Thyroid gland (tissue), 4 donors: ENCODE measurements around the gene H1-8. TPM values are rescaled to one million over a fixed set of nuclear protein-coding genes. Genes with fewer than 3 reads are reported as not detected.

ENCODE experiments used
- DNase-seq, 2 donors: peaks; one replicate each; pipeline ENCODE4 v3.0.0-alpha.2; 2019
- H3K27ac ChIP-seq, 3 donors: fragments of 200-600 bp; sonication (generic); 1 replicate in 2 of 3; 2 replicates in 1 of 3; pipeline ENCODE4 v1.5.1; 2016 to 2019; ENCODE audit warnings: mild to moderate bottlenecking in 1 of 3, moderate library complexity in 1 of 3
- H3K27me3 ChIP-seq: fragments of 200-600 bp; sonication (generic); one replicate; pipeline ENCODE4 v1.5.1; 2019
- H3K36me3 ChIP-seq, 2 donors: fragments of 200-600 bp; sonication (generic); one replicate each; pipeline ENCODE4 v1.5.1; 2016 to 2019
- H3K4me1 ChIP-seq, 2 donors: fragments of 200-600 bp; sonication (generic); one replicate each; pipeline ENCODE4 v1.5.1; 2017 to 2019
- H3K4me3 ChIP-seq, 3 donors: fragments of 200-600 bp; sonication (generic); replicated peaks in 1 of 3; 1 replicate in 2 of 3; 2 replicates in 1 of 3; pipeline ENCODE4 v1.5.1; 2016; ENCODE audit warnings: mild to moderate bottlenecking in 1 of 3
- H3K9me3 ChIP-seq: fragments of 200-600 bp; sonication (generic); one replicate; pipeline ENCODE4 v1.5.1; 2017
- CTCF ChIP-seq, 6 experiments: fragments of 200-600 bp in 3 of 6; fragments of 450-650 bp in 3 of 6; sonication (generic) in 3 of 6; IDR thresholded peaks; one replicate each; pipeline ENCODE4 v1.5.1; 2016 to 2019; ENCODE audit warnings: antibody characterized with exemption in 6 of 6, mild to moderate bottlenecking in 2 of 6, inconsistent platforms in 1 of 6, moderate library complexity in 1 of 6
- POLR2A ChIP-seq, 2 donors: fragments of 450-650 bp; IDR thresholded peaks; one replicate each; pipeline ENCODE4 v1.6.1; 2017; ENCODE audit warnings: antibody characterized with exemption in 2 of 2, mild to moderate bottlenecking in 2 of 2, moderate library complexity in 1 of 2
- WGBS, 2 donors: methylation state at CpG; one replicate each; pipeline ENCODE4 v1.1.5; 2017; 5-methylcytosine and 5-hydroxymethylcytosine counted together
- intact Hi-C: fragments of 100-400 bp; cut with DNase I; formaldehyde crosslinking; loops from one replicate; pipeline ENCODE4 v1.15.1; 2023
- total RNA-seq, 4 donors: library from RNA; depleted of rRNA; stranded (reverse); fragments of >200 nt; gene quantifications; one replicate each; pipeline ENCODE4 v1.2.3, GENCODE V29; 2016

The H1-8 gene
- total RNA-seq, 4 donors from 2014 or later = not detected

DNA sequence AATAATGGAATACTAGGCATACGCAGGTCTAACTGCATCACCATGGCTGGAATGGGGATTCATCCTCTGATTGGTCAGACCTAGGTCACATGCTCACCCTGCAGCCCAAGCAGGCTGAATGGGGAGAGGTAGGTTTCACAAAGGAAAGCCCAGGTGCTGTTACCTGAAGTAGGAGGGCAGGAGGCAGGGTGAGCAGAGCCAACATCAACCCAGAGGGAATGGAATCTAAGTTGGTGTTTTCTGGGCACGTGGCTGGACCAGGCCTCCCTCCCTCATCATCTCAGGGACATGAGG, 6.7 kb upstream of the H1-8 start:
- H3K27ac ChIP-seq = no peak overlapping the region
- no peak for DNase-seq
- no peaks in the 10 kb centered on the region for H3K9me3 ChIP-seq
- intact Hi-C loops = no loop called here
- H3K4me1 ChIP-seq = peaks cover 6 to 19% of the 10 kb centered on the region in 2 donors
- no peak overlapping the region for H3K4me3 ChIP-seq
- H3K27me3 ChIP-seq = no peaks in the 10 kb centered on the region
- H3K36me3 ChIP-seq = no peaks in the 10 kb centered on the region
- TF ChIP-seq CTCF (IDR thresholded peaks at IDR 0.05) (no peak), POLR2A (IDR thresholded peaks at IDR 0.05) (no peak)
- WGBS, 2 donors = 80 to 100% methylated on average over 2 of the region's 2 CpGs

DNA sequence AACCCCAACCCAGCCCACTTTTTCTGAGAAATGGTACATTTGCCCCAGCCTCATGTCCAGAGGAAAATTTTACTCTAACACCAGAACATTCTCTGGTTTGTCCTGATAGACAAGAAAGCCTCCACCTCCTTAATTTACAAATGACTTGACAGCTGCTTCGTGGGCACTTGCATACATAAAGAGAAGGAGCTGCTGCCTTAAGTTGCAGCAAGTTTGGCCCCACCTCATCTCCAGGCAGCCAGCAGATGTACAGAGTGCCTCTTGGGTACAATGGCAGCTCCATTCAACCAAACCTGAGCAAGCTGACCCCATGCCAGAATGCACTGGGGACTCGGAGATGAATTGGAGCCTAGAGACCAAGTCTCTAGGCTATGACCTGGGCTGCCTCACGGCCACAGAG, 6.2 kb upstream of the H1-8 start:
- Histone ChIP-seq H3K4me1 (peaks cover 6 to 19% of the 10 kb centered on the region in 2 donors), H3K27me3 (no peaks in the 10 kb centered on the region), H3K27ac (no peak overlapping the region), H3K9me3 (no peaks in the 10 kb centered on the region), H3K4me3 (no peak overlapping the region), H3K36me3 (no peaks in the 10 kb centered on the region)
- 76 to 83% methylated on average over 3 of the region's 3 CpGs for WGBS, 2 donors
- TF ChIP-seq CTCF (IDR thresholded peaks at IDR 0.05) (no peak), POLR2A (IDR thresholded peaks at IDR 0.05) (no peak)
- intact Hi-C loops = no loop called here
- no peak for DNase-seq

DNA sequence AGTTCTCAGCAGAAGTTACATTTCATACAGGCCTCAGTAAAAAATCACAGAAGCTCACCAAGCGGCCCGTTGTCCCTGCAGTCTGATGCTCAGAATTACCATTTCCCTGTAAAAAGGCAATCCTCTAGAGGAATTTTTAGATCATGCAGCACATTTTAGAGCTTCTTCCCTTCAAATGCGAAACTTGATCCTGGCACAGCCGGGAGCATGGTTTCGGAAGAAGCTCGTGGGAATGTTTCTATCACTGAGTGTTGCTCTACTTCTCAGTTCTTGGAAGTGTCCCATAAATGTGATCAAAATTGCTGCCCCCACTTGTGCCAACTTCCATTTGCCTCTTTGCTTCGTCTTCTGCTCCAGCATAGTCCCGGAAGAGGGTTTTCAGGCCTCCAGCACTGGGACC, 3.8 kb upstream of the H1-8 start:
- H3K9me3 ChIP-seq = no peaks in the 10 kb centered on the region
- peaks cover 6 to 16% of the 10 kb centered on the region in 2 donors for H3K4me1 ChIP-seq
- H3K36me3 ChIP-seq = no peaks in the 10 kb centered on the region
- no peaks in the 10 kb centered on the region for H3K27me3 ChIP-seq
- intact Hi-C loops = no loop called here
- WGBS, 2 donors = 85 to 87% methylated on average over 8 of the region's 8 CpGs
- DNase-seq = no peak
- TF ChIP-seq POLR2A (IDR thresholded peaks at IDR 0.05) (no peak), CTCF (IDR thresholded peaks at IDR 0.05) (no peak)
- no peak overlapping the region for H3K4me3 ChIP-seq
- H3K27ac ChIP-seq = peak overlapping the region in 2 of 3 donors; percentile 26 to 46

DNA sequence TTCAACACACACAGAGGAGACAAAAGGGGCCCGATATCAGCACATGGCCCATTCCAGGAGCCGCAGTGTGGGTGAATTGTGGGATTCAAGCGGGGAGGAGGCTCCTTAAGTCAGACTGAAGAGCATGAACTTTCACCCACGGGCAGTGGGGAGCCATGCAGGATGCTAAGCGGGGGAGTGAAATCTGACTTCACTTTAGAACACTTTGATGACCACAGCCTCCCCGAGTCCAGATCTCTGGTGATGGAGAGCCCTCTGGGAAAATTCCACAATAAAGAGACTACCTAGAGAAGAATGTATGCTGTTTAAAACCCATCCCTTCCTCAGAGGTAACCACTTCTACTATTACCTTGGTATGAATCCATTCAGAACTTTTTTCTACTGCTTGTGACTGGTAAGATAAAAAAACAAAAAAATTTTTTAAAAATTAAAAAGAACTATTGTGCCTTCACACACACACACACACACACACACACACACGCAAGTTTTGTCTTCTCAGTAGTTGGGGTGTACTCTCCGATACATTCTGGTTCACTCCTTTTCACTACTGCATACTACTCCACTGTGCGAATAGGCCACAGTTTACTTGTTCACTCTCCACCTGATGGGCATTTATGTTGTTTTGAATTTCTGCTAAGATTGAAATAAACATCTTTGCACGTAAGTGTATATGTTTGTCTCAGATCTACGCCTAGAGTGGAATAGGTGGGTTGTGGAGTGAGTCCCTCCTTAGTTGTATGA, 2.0 kb upstream of the H1-8 start:
- no peak for TF ChIP-seq CTCF (IDR thresholded peaks at IDR 0.05)
- no peak for TF ChIP-seq POLR2A (IDR thresholded peaks at IDR 0.05)
- Histone ChIP-seq H3K9me3 (no peaks in the 10 kb centered on the region), H3K4me3 (no peak overlapping the region), H3K4me1 (peaks cover 6 to 12% of the 10 kb centered on the region in 2 donors), H3K36me3 (no peaks in the 10 kb centered on the region), H3K27me3 (no peaks in the 10 kb centered on the region), H3K27ac (no peak overlapping the region)
- intact Hi-C loops = no loop called here
- 89 to 90% methylated on average over 11 of the region's 11 CpGs for WGBS, 2 donors
- no peak for DNase-seq

- Histone ChIP-seq H3K4me3 (no peak overlapping the region), H3K9me3 (no peaks in the 10 kb centered on the region), H3K27me3 (no peaks in the 10 kb centered on the region), H3K27ac (no peak overlapping the region), H3K4me1 (peaks cover 6 to 12% of the 10 kb centered on the region in 2 donors), H3K36me3 (no peaks in the 10 kb centered on the region)
- TF ChIP-seq POLR2A (IDR thresholded peaks at IDR 0.05) = no peak
- TF ChIP-seq CTCF (IDR thresholded peaks at IDR 0.05) = no peak
- WGBS, 2 donors = 90 to 100% methylated on average over 2 of the region's 5 CpGs
- no peak for DNase-seq
- intact Hi-C loops = no loop called here
Observed at GRCh38 chr3:129542747-129543146, 228 bp upstream of the H1-8 start.
